LNCaP clone FGC (cell line): ENCODE results near the gene SNRNP48.

ENCODE experiments used
- DNase-seq: peaks from one replicate; pipeline ENCODE4 v3.0.0-alpha.2; 2011; ENCODE audit warnings: low read depth
- H3K4me3 ChIP-seq: 2 replicates; pipeline ENCODE4 v1.5.1; 2011; ENCODE audit warnings: mild to moderate bottlenecking, low read depth, low read length, control low read depth
- TF ChIP-seq, protein P1 (sequence below): IDR thresholded peaks from 2 replicates; pipeline ENCODE4 v1.5.1; 2012; ENCODE audit warnings: mild to moderate bottlenecking; ENCODE audit not compliant: control insufficient read depth, insufficient read depth; ENCODE audit errors: extremely low read depth

SNRNP48 gene

DNA sequence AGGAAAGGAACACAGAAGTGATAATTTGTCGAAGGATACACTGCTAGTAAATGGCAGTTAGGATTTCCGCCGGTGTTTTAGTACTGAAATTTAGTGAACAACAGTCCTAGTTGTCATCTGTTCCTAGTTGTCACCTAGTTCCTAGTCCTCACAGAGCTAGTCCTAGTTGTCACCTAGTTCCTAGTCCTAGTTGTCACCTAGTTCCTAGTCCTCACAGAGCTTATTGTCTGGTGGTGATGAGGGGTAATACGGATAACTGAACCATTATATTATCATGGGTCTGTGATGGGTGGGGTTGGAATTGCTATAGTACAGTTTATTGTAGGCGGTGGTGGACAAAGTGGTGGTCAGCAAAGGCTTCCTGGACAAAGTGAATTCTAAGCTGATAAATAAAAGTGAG, 1.8 kb downstream of the SNRNP48 start:
- H3K4me3 ChIP-seq, result no peak overlapping the region
- no peak for DNase-seq
- TF ChIP-seq, protein P1, sequence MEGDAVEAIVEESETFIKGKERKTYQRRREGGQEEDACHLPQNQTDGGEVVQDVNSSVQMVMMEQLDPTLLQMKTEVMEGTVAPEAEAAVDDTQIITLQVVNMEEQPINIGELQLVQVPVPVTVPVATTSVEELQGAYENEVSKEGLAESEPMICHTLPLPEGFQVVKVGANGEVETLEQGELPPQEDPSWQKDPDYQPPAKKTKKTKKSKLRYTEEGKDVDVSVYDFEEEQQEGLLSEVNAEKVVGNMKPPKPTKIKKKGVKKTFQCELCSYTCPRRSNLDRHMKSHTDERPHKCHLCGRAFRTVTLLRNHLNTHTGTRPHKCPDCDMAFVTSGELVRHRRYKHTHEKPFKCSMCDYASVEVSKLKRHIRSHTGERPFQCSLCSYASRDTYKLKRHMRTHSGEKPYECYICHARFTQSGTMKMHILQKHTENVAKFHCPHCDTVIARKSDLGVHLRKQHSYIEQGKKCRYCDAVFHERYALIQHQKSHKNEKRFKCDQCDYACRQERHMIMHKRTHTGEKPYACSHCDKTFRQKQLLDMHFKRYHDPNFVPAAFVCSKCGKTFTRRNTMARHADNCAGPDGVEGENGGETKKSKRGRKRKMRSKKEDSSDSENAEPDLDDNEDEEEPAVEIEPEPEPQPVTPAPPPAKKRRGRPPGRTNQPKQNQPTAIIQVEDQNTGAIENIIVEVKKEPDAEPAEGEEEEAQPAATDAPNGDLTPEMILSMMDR, result no peak

DNA sequence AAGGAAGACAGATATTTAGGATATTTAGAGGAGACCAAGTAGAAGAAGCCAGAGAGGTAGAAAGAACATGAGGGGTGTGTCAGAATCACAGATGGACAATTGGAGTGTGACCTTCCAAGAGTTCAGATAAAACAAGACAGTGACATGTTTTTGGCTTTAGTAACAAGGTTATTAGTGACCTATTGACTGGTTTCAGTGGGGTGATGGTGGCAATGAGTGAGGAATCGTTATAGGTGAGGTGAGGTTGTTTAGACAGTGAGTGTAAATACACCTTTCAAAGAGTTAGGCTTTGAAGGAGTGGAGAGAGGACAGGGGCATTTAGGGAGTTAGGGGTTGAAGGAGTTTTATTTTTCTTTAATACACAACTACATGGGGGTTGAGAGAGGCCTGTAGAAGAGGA, 3.2 kb downstream of the SNRNP48 start:
- DNase-seq, result no peak
- TF ChIP-seq, protein P1, result no peak
- no peak overlapping the region for H3K4me3 ChIP-seq

DNA sequence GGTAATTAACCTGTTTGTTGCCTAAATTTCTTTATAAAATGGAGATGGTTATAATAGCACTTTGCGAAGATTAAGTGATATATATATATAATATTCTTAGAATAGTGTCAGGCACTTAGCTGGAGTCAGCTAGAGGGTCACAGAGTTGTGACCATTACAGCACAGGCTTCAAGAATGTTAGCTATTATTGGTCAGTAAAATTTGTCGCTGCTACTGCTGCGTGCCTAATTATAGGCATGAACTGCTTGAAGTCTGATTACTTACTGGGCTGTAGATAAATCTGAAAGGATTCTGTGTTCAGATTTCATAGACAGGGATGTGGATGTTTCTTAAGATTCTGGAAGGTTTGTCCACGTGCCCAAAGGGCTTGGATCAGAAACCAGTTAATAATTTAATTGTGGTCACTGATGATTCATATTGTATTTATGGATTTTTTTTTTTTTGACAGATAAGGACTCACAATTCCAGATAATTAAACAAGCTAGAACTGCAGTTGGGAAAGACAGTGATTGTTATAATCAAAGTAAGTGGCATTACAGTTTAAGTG, 4.7 kb downstream of the SNRNP48 start:
- no peak for DNase-seq
- H3K4me3 ChIP-seq, result no peak overlapping the region
- TF ChIP-seq, protein P1, result no peak

DNA sequence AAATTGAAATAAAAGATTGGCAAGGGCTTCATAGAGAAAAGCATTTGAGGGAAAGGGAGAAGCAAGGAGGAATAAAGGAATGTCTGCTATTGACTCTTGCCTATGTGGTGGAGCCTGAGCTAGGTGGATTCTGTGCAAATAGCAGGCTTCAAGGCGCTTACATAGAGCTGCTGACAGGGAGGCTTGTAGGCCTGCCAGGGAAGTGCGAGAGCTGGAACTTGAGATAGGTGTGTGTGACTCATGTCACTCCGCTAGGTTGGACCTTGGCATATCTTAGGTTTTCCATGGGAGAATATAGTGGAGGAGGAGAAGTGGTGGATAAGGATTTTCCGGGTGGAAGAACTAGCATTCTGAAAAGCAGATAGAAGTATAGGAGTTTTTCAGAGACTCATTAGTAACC, 14.0 kb downstream of the SNRNP48 start:
- H3K4me3 ChIP-seq, result no peak overlapping the region
- DNase-seq, result no peak
- TF ChIP-seq, protein P1, result no peak

DNA sequence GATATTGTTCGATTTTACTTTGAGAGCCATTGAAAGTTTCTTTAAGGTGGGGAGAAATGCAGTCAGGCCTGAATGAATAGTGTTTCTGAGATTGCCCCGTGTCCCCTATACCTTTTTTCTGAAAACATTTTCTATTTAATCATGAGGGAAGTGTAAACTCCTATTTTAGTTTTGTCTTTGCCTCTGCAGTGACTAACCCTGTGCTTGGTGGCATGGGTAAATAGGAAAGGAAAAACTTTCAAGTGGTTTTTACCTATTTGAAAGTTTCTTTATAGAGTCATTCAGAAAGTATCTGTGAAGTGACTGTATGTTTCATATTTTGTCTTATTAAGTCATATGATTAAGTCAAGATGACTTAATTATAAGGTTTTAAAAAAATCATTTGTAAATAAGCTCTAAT, 14.5 kb downstream of the SNRNP48 start:
- no peak overlapping the region for H3K4me3 ChIP-seq
- DNase-seq, result no peak
- TF ChIP-seq, protein P1, result no peak

DNA sequence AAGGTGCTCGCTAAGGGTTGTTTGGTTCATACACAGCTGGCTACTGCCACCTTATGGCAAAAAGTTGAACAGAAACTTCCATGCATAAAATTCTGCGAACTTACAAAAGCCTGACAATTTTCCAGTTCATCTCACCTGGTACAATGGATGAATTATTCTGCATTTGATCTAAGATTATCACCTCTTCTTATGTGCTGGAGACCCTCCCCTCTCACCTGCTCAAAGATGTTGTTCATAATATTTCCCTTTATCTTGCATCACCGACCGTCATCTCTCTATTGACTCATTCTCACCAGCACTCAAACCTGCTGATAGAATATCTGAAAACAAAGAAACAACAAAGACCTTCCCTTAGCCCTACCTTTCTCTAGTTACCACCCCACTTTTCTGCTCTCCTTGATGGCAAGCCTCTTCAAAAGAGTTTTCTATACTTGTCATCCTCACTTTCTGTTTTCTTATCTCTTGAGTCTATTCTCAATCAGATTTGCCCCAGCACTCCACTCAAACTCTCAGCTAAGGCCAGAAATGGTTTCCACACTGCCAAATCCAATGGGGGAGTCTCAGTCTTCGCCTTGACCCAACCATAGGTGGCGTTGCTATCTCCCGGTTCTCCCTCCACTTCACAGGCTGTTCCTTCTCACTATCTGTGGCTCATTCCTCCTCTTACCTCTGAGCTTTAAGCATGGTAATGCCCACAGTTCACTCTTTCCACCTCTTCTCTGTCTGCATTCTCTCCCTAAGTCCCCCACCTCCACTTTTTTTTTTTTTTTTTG, 25.8 kb downstream of the SNRNP48 start:
- no peak overlapping the region for H3K4me3 ChIP-seq
- DNase-seq, result no peak

More for the DNA sequence above, 25.8 kb downstream of the SNRNP48 start:
- TF ChIP-seq, protein P1, result peak; percentile 72
